ACHN (cell line): ENCODE data around the gene CWC27.
"Not testable (repeated sequence)": the region's sequence is repeated elsewhere in the genome, so short reads cannot be mapped to it uniquely, and the experiment has no call there.

ENCODE experiments used
- DNase-seq: peaks from one replicate; pipeline ENCODE4 v3.0.0-alpha.2; 2015
- in situ Hi-C: cut with HindIII; loops from 2 replicates; pipeline ENCODE4 v1.10.0; 2017; ENCODE audit warnings: low sequenced_read_pairs, low pct_ligation_motif_present, low pct_unique_long_range_greater_than_20kb

Gene CWC27

GRCh38 chr5:64830650-64831049 is 61.9 kb downstream of the CWC27 start:
- DNase-seq, in situ Hi-C loops: not testable (repeated sequence)

- no peak for DNase-seq
- in situ Hi-C loops = no loop called here
Observed at GRCh38 chr5:64831996-64832395, 63.3 kb downstream of the CWC27 start.

GRCh38 chr5:64834037-64834436 is 65.3 kb downstream of the CWC27 start:
- DNase-seq = no peak
- in situ Hi-C loops = no loop called here

- DNase-seq = no peak
- in situ Hi-C loops = no loop called here
Observed at GRCh38 chr5:64834611-64835010, 65.9 kb downstream of the CWC27 start.

- DNase-seq = no peak
- in situ Hi-C loops = no loop called here
Observed at GRCh38 chr5:64835266-64835665, 66.5 kb downstream of the CWC27 start.

- no peak for DNase-seq
- in situ Hi-C loops = no loop called here
Observed at GRCh38 chr5:64836190-64836755, 67.5 kb downstream of the CWC27 start.

GRCh38 chr5:64836786-64837185 is 68.1 kb downstream of the CWC27 start:
- in situ Hi-C loops = no loop called here
- no peak for DNase-seq

- DNase-seq = no peak
- in situ Hi-C loops = no loop called here
Observed at GRCh38 chr5:64838376-64838775, 69.6 kb downstream of the CWC27 start.

GRCh38 chr5:64838803-64839202 is 70.1 kb downstream of the CWC27 start:
- no peak for DNase-seq
- in situ Hi-C loops = no loop called here

DNA sequence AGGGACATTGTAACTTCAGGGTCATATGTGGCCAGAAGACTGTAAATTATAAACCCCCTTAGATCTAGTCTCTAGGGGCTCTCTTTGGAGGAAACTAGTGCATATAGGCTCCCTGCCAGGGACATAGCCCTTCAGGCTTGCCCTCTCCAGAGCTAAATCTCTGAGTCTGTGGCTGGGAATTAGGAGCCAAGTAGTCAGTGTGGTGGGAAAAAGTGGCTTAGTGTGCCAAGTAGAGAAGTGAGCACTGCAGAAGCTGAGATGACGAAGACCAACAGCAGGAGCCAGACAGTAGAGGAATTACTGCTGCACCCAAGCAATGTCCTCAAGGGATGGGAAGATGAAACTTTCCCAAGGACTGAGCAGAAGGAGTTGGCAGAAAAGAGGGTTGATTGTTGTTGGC is 71.2 kb downstream of the CWC27 start:
- no peak for DNase-seq
- in situ Hi-C loops = no loop called here

DNA sequence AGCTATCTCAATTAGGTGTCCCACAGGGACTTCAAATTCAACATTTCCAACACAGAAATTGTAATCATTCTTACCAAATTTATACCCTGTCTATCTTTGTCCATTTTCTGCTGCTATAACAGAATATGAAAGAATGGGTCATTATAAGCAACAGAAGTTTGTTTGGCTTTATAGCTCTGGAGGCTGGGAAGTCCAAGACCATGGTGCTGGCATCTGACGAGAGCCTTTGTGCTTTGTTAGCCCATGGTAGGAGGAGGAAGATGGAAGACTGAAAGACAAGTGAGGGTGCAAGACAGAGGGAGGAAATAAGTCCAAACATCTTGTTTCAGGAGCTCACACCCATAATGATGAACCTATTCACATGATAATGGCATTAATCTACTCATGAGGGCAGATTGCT is 72.2 kb downstream of the CWC27 start:
- DNase-seq = no peak
- in situ Hi-C loops = no loop called here

DNA sequence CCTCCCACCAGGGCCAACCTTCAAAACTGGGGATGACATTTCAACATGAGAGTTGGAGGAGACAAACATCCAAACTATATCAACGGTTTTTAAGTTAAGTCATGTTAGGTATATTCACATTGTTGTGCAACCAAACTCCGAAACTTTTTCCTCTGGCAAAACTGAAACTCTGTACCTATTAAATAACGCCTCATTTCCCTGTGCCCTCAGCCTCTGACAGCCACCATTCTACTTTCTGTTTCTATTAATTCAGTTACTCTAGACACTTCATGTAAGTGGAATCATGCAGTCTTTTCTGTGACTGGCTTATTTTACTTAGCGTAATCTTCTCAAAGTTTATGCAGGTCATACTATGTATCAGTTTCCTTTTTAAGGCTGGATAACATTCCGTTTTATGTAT is 85.0 kb downstream of the CWC27 start:
- no peak for DNase-seq
- in situ Hi-C loops = no loop called here

DNA sequence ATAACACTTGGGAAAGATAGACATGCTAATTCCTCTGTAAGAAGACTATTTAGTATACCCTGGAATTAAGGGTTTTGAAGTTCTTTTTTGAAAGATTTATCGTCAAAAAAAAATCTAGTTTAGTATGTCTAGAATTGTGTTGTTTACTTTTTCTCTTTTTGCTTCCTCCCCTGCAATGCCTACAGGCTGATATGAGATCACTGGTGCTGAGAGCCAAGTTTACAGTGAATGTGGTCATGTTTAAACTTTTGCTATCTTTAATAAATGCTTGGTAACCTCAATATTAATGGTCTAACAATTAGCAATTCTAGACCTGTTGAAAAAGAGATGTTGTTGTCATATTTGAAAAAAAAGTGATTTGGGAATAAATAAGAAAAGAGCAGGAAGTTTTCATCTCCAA is 86.1 kb downstream of the CWC27 start:
- DNase-seq = no peak
- in situ Hi-C loops = no loop called here

GRCh38 chr5:64859881-64860280 is 91.2 kb downstream of the CWC27 start:
- no peak for DNase-seq
- in situ Hi-C loops = no loop called here

GRCh38 chr5:64861281-64861680 is 92.6 kb downstream of the CWC27 start:
- DNase-seq = no peak
- in situ Hi-C loops = no loop called here

DNA sequence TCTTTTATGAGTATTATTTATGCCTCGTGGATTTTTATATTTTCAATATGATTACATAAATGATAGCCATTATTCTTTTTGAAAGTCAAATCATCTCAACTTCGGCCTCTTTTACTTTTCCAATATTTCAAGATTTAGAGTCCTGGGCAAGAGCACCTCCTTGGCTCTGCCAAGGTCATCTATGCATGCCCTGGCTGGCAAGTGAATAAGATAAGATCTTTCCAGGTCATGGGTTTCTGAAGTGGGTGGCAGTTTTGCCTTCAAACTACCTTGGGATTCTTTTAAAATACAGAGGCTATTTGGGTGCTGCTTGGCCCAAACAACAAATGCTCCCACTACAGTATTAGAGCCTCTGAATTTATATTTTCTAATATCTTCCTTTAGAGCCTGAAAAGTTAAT is 95.4 kb downstream of the CWC27 start:
- in situ Hi-C loops = no loop called here
- no peak for DNase-seq

- no peak for DNase-seq
- in situ Hi-C loops = no loop called here
Observed at GRCh38 chr5:64865662-64866061, 96.9 kb downstream of the CWC27 start.

- DNase-seq = peak; percentile 28
- in situ Hi-C loops = no loop called here
Observed at GRCh38 chr5:64869419-64869818, 100.7 kb downstream of the CWC27 start.

- in situ Hi-C loops = no loop called here
- peak; percentile 2 for DNase-seq
Observed at GRCh38 chr5:64872044-64872443, 103.3 kb downstream of the CWC27 start.

DNA sequence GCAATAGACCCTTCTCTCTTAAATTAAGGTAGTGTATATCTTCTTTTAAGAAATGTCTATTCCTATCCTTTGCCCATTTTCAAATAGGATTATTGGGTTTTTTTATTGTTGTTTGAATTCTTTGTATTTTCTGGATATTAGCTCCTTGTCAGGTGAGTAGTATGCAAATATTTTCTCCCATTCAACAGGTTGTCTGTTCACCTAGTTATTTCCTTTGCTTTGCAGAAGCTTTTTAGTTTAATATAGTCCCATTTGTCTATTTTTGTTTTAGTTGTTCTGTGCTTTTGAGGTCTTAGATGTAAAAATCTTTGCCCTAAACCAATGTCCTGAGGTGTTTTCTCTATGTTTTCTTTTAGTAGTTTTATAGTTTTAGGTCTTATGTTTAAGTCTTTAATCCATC is 104.7 kb downstream of the CWC27 start:
- DNase-seq = no peak
- in situ Hi-C loops = no loop called here

DNA sequence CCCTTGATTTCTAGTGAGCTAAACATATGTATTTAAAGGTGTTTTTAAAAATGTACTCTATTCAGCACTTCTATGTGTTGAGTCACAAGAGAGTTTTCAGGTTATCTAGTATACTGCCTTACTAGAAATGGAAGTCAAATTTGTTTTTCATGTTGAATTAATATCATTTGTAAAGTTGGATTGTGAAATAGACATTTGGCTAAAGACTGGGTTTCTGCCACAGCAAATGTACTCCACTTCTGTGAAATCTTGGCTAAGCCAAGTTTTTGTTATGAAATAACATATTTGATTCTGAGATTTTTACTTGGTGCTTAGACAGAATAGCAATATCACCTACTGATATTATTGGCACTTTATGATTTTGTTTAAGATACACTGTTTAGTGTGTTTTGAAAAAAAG is 106.0 kb downstream of the CWC27 start:
- in situ Hi-C loops = no loop called here

More for the DNA sequence above, 106.0 kb downstream of the CWC27 start:
- DNase-seq = no peak
